SK-N-SH treated with all-trans-retinoic acid at 6 μM for 48 hours (cell line): Measurements from ENCODE around the gene FHOD3.

ENCODE experiments used
- ARNTL ChIP-seq: fragments of 450-650 bp; formaldehyde crosslinking; IDR thresholded peaks from 2 replicates; pipeline ENCODE4 v1.5.0; 2020; ENCODE audit warnings: low read depth, mild to moderate bottlenecking, moderate library complexity, borderline replicate concordance
- BACH2 ChIP-seq: fragments of 250-450 bp; sonication (Bioruptor Pico); IDR thresholded peaks from 2 replicates; pipeline ENCODE4 v1.9.0; 2021; ENCODE audit warnings: mild to moderate bottlenecking, borderline replicate concordance
- GLIS3 ChIP-seq: fragments of 250-450 bp; sonication (Bioruptor Pico); IDR thresholded peaks from 2 replicates; pipeline ENCODE4 v1.5.0; 2020; ENCODE audit warnings: mild to moderate bottlenecking, moderate library complexity
- PPARA ChIP-seq: fragments of 250-450 bp; sonication (Bioruptor Pico); IDR thresholded peaks from 2 replicates; pipeline ENCODE4 v1.5.0; 2020; ENCODE audit warnings: mild to moderate bottlenecking, borderline replicate concordance
- ZFP3 ChIP-seq: fragments of 250-450 bp; sonication (Bioruptor Pico); IDR thresholded peaks from 2 replicates; pipeline ENCODE4 v1.5.0; 2020; ENCODE audit warnings: mild to moderate bottlenecking, moderate library complexity
- ZFP30 ChIP-seq: fragments of 450-650 bp; formaldehyde crosslinking; IDR thresholded peaks from 2 replicates; pipeline ENCODE4 v1.5.0; 2022; ENCODE audit warnings: mild to moderate bottlenecking, moderate library complexity
- ZNF70 ChIP-seq: fragments of 450-650 bp; formaldehyde crosslinking; IDR thresholded peaks from 2 replicates; pipeline ENCODE4 v1.5.0; 2020; ENCODE audit warnings: mild to moderate bottlenecking, moderate library complexity
- TF ChIP-seq, protein P1 (sequence below): fragments of 250-450 bp; sonication (Bioruptor Pico); IDR thresholded peaks from 2 replicates; pipeline ENCODE4 v1.8.0; 2020; ENCODE audit warnings: mild to moderate bottlenecking, moderate library complexity, borderline replicate concordance

DNA sequence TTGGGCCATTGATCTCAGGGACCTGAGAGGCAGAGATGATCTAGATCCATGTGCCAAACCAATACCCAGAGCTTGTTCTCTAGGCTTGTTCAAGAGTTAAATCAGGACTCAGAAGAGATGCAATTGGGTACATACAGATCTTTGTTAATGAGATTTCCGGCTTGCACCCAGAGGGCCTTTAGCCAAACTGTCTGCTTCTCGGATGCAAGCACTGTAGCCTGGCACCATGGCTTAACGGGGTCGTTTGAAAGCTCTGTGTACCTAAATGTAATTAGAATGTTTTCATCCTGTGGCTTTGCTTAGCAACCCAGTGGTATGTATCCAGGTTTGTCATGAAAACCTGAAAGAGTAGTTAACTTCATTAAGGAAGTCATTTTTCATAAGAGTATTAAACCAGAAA is 437.1 kb downstream of the FHOD3 start:
- TF ChIP-seq BACH2 (CRISPR knock-in tag) (no peak), PPARA (CRISPR knock-in tag) (no peak), GLIS3 (CRISPR knock-in tag) (no peak), ARNTL (CRISPR knock-in tag) (no peak), ZFP30 (no peak), ZNF70 (no peak), ZFP3 (CRISPR knock-in tag) (no peak)
- TF ChIP-seq, protein P1, sequence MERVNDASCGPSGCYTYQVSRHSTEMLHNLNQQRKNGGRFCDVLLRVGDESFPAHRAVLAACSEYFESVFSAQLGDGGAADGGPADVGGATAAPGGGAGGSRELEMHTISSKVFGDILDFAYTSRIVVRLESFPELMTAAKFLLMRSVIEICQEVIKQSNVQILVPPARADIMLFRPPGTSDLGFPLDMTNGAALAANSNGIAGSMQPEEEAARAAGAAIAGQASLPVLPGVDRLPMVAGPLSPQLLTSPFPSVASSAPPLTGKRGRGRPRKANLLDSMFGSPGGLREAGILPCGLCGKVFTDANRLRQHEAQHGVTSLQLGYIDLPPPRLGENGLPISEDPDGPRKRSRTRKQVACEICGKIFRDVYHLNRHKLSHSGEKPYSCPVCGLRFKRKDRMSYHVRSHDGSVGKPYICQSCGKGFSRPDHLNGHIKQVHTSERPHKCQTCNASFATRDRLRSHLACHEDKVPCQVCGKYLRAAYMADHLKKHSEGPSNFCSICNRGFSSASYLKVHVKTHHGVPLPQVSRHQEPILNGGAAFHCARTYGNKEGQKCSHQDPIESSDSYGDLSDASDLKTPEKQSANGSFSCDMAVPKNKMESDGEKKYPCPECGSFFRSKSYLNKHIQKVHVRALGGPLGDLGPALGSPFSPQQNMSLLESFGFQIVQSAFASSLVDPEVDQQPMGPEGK (CRISPR knock-in tag) = no peak
